Fibroblast of villous mesenchyme (primary cell): ENCODE data around the gene ADGRB2. TPM values are rescaled to one million over a fixed set of nuclear protein-coding genes. Genes with fewer than 3 reads are reported as not detected.

ENCODE experiments used
- DNase-seq: peaks from one replicate; pipeline ENCODE4 v3.0.0-alpha.2; 2010; ENCODE audit warnings: low read depth
- H3K4me3 ChIP-seq: 2 replicates; pipeline ENCODE4 v1.5.1; 2011; ENCODE audit warnings: low read depth, mild to moderate bottlenecking, low read length
- CTCF ChIP-seq: IDR thresholded peaks from 2 replicates; pipeline ENCODE4 v1.5.1; 2012; ENCODE audit warnings: low read depth, mild to moderate bottlenecking, low read length; ENCODE audit not compliant: insufficient read depth
- total RNA-seq: library from RNA; depleted of rRNA; stranded (reverse); fragments of >200 nt; gene quantifications from 2 replicates; pipeline ENCODE4 v1.2.3, GENCODE V29; 2012

The ADGRB2 gene
- total RNA-seq, 1 donor, result 14.2 TPM

- DNase-seq, result peak; percentile 85
- H3K4me3 ChIP-seq, result peak overlapping the region; percentile 74
- no peak for TF ChIP-seq CTCF
These were observed 59.7 kb downstream of the ADGRB2 start for GRCh38 chr1:31704271-31705079.

- no peak for TF ChIP-seq CTCF
- peak; percentile 71 for DNase-seq
- H3K4me3 ChIP-seq, result peak within 1 kb of the TSS; percentile 74
These were observed 60.5 kb downstream of the ADGRB2 start, which contains the start of gene COL16A1 for GRCh38 chr1:31703431-31704270. Gene COL16A1, minus strand, starts transcription at chr1:31704017. Its CDS starts 1,824 bp downstream, at chr1:31702193.

GRCh38 chr1:31702836-31703404, 61.2 kb downstream of the ADGRB2 start:
- peak; percentile 33 for DNase-seq
- no peak for TF ChIP-seq CTCF
- peak overlapping the region; percentile 74 for H3K4me3 ChIP-seq

GRCh38 chr1:31701091-31701736, 62.9 kb downstream of the ADGRB2 start:
- H3K4me3 ChIP-seq, result peak overlapping the region; percentile 74

GRCh38 chr1:31700468-31701090, 63.6 kb downstream of the ADGRB2 start:
- no peak for TF ChIP-seq CTCF
- peak overlapping the region; percentile 21 for H3K4me3 ChIP-seq
- no peak for DNase-seq

More at GRCh38 chr1:31701091-31701736, 62.9 kb downstream of the ADGRB2 start:
- DNase-seq, result peak; percentile 96
- no peak for TF ChIP-seq CTCF
